SU-DHL-6 (cell line): ENCODE results near the gene MIOX.

Experiments
- EZH2phosphoT487 ChIP-seq: fragments of 200-600 bp; sonication (generic), shearing (Covaris generic); conservative IDR thresholded peaks from 2 replicates; pipeline ENCODE4 v1.6.1; 2018; ENCODE audit warnings: mild to moderate bottlenecking, antibody characterized with exemption, low read length, moderate library complexity, mixed read lengths
- TF ChIP-seq, protein P1 (sequence below): fragments of 200-600 bp; sonication (generic); IDR thresholded peaks from one replicate; pipeline ENCODE4 v1.5.1; 2017; ENCODE audit warnings: antibody characterized with exemption, mild to moderate bottlenecking, low read length, moderate library complexity; ENCODE audit not compliant: insufficient read depth, poor library complexity, severe bottlenecking

DNA sequence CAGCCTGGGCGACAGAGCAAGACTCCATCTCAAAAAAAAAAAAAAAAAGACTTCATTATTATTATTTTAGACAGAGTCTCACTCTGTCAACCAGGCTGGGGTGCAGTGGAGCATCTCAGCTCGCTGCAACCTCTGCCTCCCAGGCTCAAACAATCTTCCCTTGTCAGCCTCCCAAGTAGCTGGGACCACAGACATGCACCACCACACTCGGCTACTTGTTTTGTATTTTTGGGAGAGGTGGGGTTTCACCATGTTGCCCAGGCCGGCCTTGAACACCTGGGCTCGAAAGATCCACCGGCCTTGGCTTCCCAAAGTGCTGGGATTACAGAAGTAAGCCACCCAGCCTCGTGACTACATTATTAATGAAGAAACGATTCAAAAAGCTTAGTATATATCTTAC lies 48.5 kb downstream of the MIOX start:
- TF ChIP-seq, protein P1, sequence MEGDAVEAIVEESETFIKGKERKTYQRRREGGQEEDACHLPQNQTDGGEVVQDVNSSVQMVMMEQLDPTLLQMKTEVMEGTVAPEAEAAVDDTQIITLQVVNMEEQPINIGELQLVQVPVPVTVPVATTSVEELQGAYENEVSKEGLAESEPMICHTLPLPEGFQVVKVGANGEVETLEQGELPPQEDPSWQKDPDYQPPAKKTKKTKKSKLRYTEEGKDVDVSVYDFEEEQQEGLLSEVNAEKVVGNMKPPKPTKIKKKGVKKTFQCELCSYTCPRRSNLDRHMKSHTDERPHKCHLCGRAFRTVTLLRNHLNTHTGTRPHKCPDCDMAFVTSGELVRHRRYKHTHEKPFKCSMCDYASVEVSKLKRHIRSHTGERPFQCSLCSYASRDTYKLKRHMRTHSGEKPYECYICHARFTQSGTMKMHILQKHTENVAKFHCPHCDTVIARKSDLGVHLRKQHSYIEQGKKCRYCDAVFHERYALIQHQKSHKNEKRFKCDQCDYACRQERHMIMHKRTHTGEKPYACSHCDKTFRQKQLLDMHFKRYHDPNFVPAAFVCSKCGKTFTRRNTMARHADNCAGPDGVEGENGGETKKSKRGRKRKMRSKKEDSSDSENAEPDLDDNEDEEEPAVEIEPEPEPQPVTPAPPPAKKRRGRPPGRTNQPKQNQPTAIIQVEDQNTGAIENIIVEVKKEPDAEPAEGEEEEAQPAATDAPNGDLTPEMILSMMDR = no peak
- no peak for TF ChIP-seq EZH2phosphoT487
